Measurements from ENCODE around the gene KRCC1. TPM values are rescaled to one million over a fixed set of nuclear protein-coding genes. Genes with fewer than 3 reads are reported as not detected.

KRCC1 gene
- total RNA-seq, 2 experiments from 2014 or later, result 10.8 to 11.1 TPM

DNA sequence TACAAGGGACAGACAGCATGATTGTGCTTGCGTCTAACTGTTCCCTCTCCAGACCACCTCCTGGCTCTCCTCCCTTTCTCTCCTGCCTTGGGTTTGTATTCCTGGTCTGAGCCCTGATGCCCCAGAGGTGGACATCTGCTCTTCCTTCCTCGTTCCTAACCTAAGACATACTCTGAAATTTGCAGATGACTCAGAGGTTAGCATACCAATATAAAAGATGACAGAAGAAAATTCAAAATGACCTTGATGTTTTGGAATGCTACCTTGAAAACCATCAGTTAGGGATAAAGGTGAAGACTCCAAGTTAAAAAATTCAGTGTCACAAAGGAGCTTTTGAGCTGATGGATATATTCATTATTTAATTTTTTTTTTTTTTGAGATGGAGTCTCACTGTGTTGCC lies 25.0 kb upstream of the KRCC1 start:
- ChIA-PET CTCF (no interaction called here), POLR2A (no interaction called here)
- no peak for DNase-seq
- Mint-ChIP-seq H3K36me3 (ENCODE audit: low read depth) (no peaks in the 10 kb centered on the region), H3K27ac (no peak overlapping the region), H3K9me3 (no peaks in the 10 kb centered on the region), H3K4me1 (ENCODE audit: low read depth) (no peaks in the 10 kb centered on the region), H3K4me3 (no peak overlapping the region), H3K27me3 (no peaks in the 10 kb centered on the region)
- ATAC-seq, result no peak
- intact Hi-C loops (cut with micrococcal nuclease), result no loop called here
- no peak for TF ChIP-seq CTCF (IDR thresholded peaks at IDR 0.05)

- CTCF ChIA-PET, result interaction anchor here (2.1 kb wide), 1 partner anchor 18 kb away, joined by 8 read pairs; no protein-coding TSS in a partner anchor
- intact Hi-C loops (cut with micrococcal nuclease), result no loop called here
Measured at GRCh38 chr2:88078643-88079172, 23.1 kb upstream of the KRCC1 start.

DNA sequence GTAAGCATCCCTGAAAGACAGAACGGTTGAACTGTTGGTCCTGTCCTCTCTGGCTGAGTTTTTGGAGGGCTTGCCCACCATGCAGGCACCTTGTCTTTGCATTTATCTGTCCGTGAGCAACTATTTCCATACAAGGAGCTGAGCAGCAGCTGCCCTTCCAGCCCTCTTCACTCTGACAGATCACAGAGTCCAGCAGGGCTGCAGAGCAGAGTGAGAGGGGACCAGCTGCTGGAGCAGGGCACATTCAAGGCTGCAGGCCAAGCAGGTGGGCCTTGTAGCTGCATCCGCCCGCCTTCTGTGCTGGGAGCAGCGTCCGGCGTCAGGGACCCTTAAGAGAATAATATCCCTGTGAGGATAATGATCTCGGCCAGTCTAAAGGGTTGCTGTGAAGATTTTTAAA lies 21.5 kb upstream of the KRCC1 start:
- no peaks in the 10 kb centered on the region for H3K9me3 Mint-ChIP-seq

More at GRCh38 chr2:88078643-88079172, 23.1 kb upstream of the KRCC1 start:
- no peaks in the 10 kb centered on the region for H3K27me3 Mint-ChIP-seq
- no peaks in the 10 kb centered on the region for H3K9me3 Mint-ChIP-seq
- H3K36me3 Mint-ChIP-seq (ENCODE audit: low read depth), result no peaks in the 10 kb centered on the region
- POLR2A ChIA-PET, result no interaction called here
- no peaks in the 10 kb centered on the region for H3K4me1 Mint-ChIP-seq (ENCODE audit: low read depth)
- TF ChIP-seq CTCF (IDR thresholded peaks at IDR 0.05), result no peak
- no peak overlapping the region for H3K4me3 Mint-ChIP-seq
- ATAC-seq, result no peak
- H3K27ac Mint-ChIP-seq, result no peak overlapping the region
- no peak for DNase-seq

GRCh38 chr2:88074854-88075292 lies 19.3 kb upstream of the KRCC1 start:
- Mint-ChIP-seq H3K9me3 (no peaks in the 10 kb centered on the region), H3K36me3 (ENCODE audit: low read depth) (no peaks in the 10 kb centered on the region), H3K4me1 (ENCODE audit: low read depth) (no peaks in the 10 kb centered on the region), H3K27me3 (no peaks in the 10 kb centered on the region), H3K27ac (no peak overlapping the region), H3K4me3 (no peak overlapping the region)
- POLR2A ChIA-PET, result no interaction called here
- DNase-seq (no peak), ATAC-seq (no peak)
- no peak for TF ChIP-seq CTCF (IDR thresholded peaks at IDR 0.05)
- CTCF ChIA-PET, result interaction anchor here (2.5 kb wide), 1 partner anchor 14 kb away, joined by 14 read pairs; no protein-coding TSS in a partner anchor
- intact Hi-C loops (cut with micrococcal nuclease), result no loop called here

More for the DNA sequence above, 21.5 kb upstream of the KRCC1 start:
- ATAC-seq (no peak), DNase-seq (no peak)
- no peaks in the 10 kb centered on the region for H3K27me3 Mint-ChIP-seq
- H3K36me3 Mint-ChIP-seq (ENCODE audit: low read depth), result no peaks in the 10 kb centered on the region
- POLR2A ChIA-PET, result no interaction called here
- no peak for TF ChIP-seq CTCF (IDR thresholded peaks at IDR 0.05)
- CTCF ChIA-PET, result interaction anchor here (2.1 kb wide), 1 partner anchor 17 kb away, joined by 8 read pairs; no protein-coding TSS in a partner anchor
- no peaks in the 10 kb centered on the region for H3K4me1 Mint-ChIP-seq (ENCODE audit: low read depth)
- intact Hi-C loops (cut with micrococcal nuclease), result no loop called here
- no peak overlapping the region for H3K27ac Mint-ChIP-seq
- H3K4me3 Mint-ChIP-seq, result no peak overlapping the region

GRCh38 chr2:88074150-88074549 lies 18.6 kb upstream of the KRCC1 start:
- Mint-ChIP-seq H3K9me3 (no peaks in the 10 kb centered on the region), H3K36me3 (ENCODE audit: low read depth) (no peaks in the 10 kb centered on the region), H3K27ac (no peak overlapping the region), H3K4me1 (ENCODE audit: low read depth) (no peaks in the 10 kb centered on the region), H3K27me3 (no peaks in the 10 kb centered on the region), H3K4me3 (no peak overlapping the region)
- intact Hi-C loops (cut with micrococcal nuclease), result no loop called here
- ATAC-seq (no peak), DNase-seq (no peak)
- TF ChIP-seq CTCF (IDR thresholded peaks at IDR 0.05), result no peak
- ChIA-PET CTCF (interaction anchor here (2.5 kb wide), 1 partner anchor 13 kb away, joined by 14 read pairs; no protein-coding TSS in a partner anchor), POLR2A (no interaction called here)

Measured in activated CD8-positive, alpha-beta T cell treated with anti-CD3 and anti-CD28 coated beads for 36 hours (primary cell).